ENCODE data around the gene PRR15. TPM values are rescaled to one million over a fixed set of nuclear protein-coding genes. Genes with fewer than 3 reads are reported as not detected.

The PRR15 gene
- total RNA-seq, 1 donor from 2014 or later, result 4.1 TPM

DNA sequence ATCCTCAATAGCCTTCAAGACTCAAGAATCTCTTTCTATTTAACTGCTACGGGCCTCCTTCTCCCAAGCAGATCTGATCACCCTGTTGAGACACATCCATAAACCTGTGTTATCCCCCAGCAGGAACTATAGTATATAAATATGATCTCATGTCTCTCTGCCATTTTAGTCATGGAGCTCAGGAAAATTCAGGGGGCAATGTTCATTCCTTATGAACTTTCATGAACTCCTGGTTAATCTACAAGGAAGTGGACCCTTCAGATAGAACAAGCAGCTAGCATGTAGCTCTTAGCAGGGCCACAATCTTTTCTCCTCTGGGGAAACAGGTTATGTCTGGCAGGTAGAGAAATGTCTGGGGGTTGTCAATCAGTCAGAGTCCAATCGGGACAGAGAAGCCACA is 8.9 kb downstream of the PRR15 start:
- intact Hi-C loops (cut with DNase I), result no loop called here
- Histone ChIP-seq H3K36me3 (no peaks in the 10 kb centered on the region), H3K4me1 (peaks cover 4% of the 10 kb centered on the region), H3K4me3 (no peak overlapping the region), H3K27me3 (ENCODE audit: low read depth) (peaks cover 38% of the 10 kb centered on the region), H3K9me3 (peaks cover 7% of the 10 kb centered on the region), H3K27ac (no peak overlapping the region)
- TF ChIP-seq, protein P1, sequence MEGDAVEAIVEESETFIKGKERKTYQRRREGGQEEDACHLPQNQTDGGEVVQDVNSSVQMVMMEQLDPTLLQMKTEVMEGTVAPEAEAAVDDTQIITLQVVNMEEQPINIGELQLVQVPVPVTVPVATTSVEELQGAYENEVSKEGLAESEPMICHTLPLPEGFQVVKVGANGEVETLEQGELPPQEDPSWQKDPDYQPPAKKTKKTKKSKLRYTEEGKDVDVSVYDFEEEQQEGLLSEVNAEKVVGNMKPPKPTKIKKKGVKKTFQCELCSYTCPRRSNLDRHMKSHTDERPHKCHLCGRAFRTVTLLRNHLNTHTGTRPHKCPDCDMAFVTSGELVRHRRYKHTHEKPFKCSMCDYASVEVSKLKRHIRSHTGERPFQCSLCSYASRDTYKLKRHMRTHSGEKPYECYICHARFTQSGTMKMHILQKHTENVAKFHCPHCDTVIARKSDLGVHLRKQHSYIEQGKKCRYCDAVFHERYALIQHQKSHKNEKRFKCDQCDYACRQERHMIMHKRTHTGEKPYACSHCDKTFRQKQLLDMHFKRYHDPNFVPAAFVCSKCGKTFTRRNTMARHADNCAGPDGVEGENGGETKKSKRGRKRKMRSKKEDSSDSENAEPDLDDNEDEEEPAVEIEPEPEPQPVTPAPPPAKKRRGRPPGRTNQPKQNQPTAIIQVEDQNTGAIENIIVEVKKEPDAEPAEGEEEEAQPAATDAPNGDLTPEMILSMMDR (IDR thresholded peaks at IDR 0.05), result no peak
- no peak for ATAC-seq
- DNase-seq, result no peak

DNA sequence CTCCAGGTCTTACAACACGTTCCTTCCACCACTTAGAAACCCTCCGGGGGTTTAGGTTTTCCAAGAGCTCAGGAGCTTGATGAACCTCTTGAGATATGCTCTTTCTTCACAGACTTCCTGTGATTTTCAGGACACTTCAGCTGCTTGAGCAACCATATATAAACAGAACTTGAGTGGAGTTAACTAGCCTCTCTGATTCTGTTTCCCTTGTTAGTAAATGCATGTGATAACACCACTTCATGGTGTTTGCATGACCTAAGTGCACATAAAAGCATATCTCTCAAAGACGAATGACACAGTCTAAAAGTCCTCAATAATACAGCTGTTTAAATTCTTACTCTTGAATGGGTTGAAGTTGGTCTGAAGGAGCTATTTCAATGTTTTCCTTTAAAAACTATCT is 9.9 kb downstream of the PRR15 start:
- Histone ChIP-seq H3K4me1 (peaks cover 4% of the 10 kb centered on the region), H3K36me3 (no peaks in the 10 kb centered on the region), H3K9me3 (peaks cover 10% of the 10 kb centered on the region), H3K27me3 (ENCODE audit: low read depth) (peaks cover 29% of the 10 kb centered on the region), H3K4me3 (no peak overlapping the region), H3K27ac (no peak overlapping the region)
- TF ChIP-seq, protein P1 (IDR thresholded peaks at IDR 0.05), result no peak
- intact Hi-C loops (cut with DNase I), result no loop called here
- DNase-seq (no peak), ATAC-seq (peak; percentile 79 to 84)

DNA sequence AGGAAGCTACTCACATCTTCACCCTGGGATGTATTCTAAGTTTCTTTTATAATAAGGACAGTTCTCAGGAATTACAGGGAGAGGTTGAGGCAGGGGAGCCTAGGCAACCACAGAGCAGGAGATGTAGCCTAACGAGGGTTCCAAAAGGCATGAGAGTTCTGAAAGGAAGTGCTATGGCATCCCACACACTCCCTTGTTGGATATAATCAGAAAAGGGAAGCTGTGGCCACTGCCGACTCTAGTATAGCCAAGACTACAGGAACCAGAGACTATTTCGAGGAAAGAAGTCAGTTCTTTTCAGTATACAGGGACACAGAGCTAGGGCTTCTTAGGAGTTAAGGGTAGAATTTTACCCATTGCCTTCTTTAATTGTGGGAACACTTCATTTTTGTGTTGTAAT is 11.0 kb downstream of the PRR15 start:
- DNase-seq (no peak), ATAC-seq (peak; percentile 45 to 53)
- peaks cover 4% of the 10 kb centered on the region for H3K4me1 ChIP-seq
- TF ChIP-seq, protein P1 (IDR thresholded peaks at IDR 0.05), result no peak
- no peaks in the 10 kb centered on the region for H3K36me3 ChIP-seq
- peaks cover 10% of the 10 kb centered on the region for H3K9me3 ChIP-seq
- peaks cover 18% of the 10 kb centered on the region for H3K27me3 ChIP-seq (ENCODE audit: low read depth)
- no peak overlapping the region for H3K27ac ChIP-seq
- intact Hi-C loops (cut with DNase I), result no loop called here
- H3K4me3 ChIP-seq, result no peak overlapping the region

DNA sequence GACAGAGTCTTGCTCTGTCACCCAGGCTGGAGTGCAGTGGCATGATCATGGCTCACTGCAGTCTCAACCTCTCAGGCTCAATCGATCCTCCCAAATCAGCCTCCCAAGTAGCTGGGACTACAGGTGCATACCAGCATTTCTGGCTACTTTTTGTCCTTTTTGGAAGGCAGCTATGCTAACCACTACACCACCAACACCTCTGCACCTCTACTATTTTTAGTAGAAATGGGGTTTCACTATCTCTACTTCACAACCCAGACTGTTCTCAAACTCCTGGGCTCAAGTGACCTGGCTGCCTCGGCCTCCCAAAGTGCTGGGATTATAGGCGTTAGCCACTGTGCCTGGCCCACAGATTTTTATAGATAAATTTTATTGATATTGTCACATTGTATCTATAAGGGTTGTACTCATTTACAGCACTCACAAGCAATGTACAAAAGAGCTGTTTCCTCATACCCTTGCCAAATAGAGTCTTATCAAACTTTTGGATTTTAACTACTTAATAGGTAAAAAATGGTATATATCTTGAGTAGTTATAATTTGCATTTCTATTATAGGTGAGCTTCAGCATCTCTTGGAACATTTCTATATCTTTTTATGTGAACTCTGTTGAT is 23.7 kb downstream of the PRR15 start:
- no peak for ATAC-seq
- Histone ChIP-seq H3K36me3 (no peaks in the 10 kb centered on the region), H3K4me1 (no peaks in the 10 kb centered on the region), H3K9me3 (no peaks in the 10 kb centered on the region), H3K27ac (no peak overlapping the region), H3K27me3 (ENCODE audit: low read depth) (no peaks in the 10 kb centered on the region), H3K4me3 (no peak overlapping the region)
- intact Hi-C loops (cut with DNase I), result no loop called here
- TF ChIP-seq, protein P1 (IDR thresholded peaks at IDR 0.05), result no peak
- DNase-seq, result no peak

DNA sequence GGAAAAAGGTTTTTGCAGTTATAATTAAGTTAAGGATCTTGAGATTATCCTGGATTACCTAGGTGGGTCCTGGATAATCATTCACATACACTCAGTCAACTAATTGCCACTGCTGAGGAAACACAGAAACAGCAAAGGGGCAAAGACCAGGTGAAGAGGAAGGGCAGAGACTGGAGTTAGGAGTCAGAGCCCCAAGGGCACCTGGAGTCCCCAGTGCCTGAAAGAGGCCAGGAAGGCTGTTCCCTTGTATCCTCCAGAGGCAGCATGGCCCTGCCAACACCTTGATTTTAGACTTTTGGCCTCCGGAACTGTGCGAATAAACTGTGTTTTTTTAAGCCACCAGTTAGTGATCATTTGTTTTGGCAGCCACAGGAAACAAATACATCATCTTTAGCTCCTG is 24.6 kb downstream of the PRR15 start:
- intact Hi-C loops (cut with DNase I), result no loop called here
- Histone ChIP-seq H3K4me3 (no peak overlapping the region), H3K27ac (no peak overlapping the region), H3K9me3 (no peaks in the 10 kb centered on the region), H3K4me1 (no peaks in the 10 kb centered on the region), H3K27me3 (ENCODE audit: low read depth) (no peaks in the 10 kb centered on the region), H3K36me3 (no peaks in the 10 kb centered on the region)
- TF ChIP-seq, protein P1 (IDR thresholded peaks at IDR 0.05), result no peak
- ATAC-seq (no peak), DNase-seq (no peak)

Data from lower lobe of right lung (tissue), 2 donors.